GM19025 (cell line): Measurements from ENCODE around the gene MFSD6L.
"Not testable (repeated sequence)": the region's sequence is repeated elsewhere in the genome, so short reads cannot be mapped to it uniquely, and the experiment has no call there.

Source experiments
- ATAC-seq: cut with Tn5 transposase; IDR thresholded peaks from one replicate; pipeline ENCODE4 v1.9.1; 2021; ENCODE audit warnings: mild to moderate bottlenecking, low read depth, moderate library complexity; ENCODE audit not compliant: unreplicated experiment

The MFSD6L gene

GRCh38 chr17:8826808-8827435 is 27.8 kb upstream of the MFSD6L start:
- ATAC-seq: no peak

GRCh38 chr17:8825802-8826201 is 26.6 kb upstream of the MFSD6L start:
- no peak for ATAC-seq

- ATAC-seq: no peak
These were observed 24.1 kb upstream of the MFSD6L start for GRCh38 chr17:8823279-8823678.

GRCh38 chr17:8822401-8823035 is 23.4 kb upstream of the MFSD6L start:
- ATAC-seq: no peak

- no peak for ATAC-seq
These were observed 22.4 kb upstream of the MFSD6L start for GRCh38 chr17:8821446-8822105.

GRCh38 chr17:8820311-8821010 is 21.3 kb upstream of the MFSD6L start:
- no peak for ATAC-seq

GRCh38 chr17:8818654-8819330 is 19.6 kb upstream of the MFSD6L start:
- ATAC-seq: no peak

- ATAC-seq: no peak
These were observed 18.9 kb upstream of the MFSD6L start for GRCh38 chr17:8818047-8818446.

GRCh38 chr17:8806926-8807550 is 7.9 kb upstream of the MFSD6L start:
- peak; percentile 73 for ATAC-seq

- no peak for ATAC-seq
These were observed 7.2 kb upstream of the MFSD6L start for GRCh38 chr17:8806253-8806925.

GRCh38 chr17:8805396-8805795 is 6.2 kb upstream of the MFSD6L start:
- not testable (repeated sequence) for ATAC-seq

- ATAC-seq: no peak
These were observed 4.6 kb upstream of the MFSD6L start for GRCh38 chr17:8803531-8804420.

- ATAC-seq: no peak
These were observed 2.1 kb upstream of the MFSD6L start for GRCh38 chr17:8801135-8801840.

- ATAC-seq: no peak
These were observed 1.5 kb upstream of the MFSD6L start for GRCh38 chr17:8800656-8801055.

GRCh38 chr17:8799570-8800212 is 526 bp upstream of the MFSD6L start:
- ATAC-seq: no peak

GRCh38 chr17:8798176-8798845 is 854 bp downstream of the MFSD6L start:
- no peak for ATAC-seq

- ATAC-seq: no peak
These were observed 1.5 kb downstream of the MFSD6L start for GRCh38 chr17:8797621-8798175.
